ENCODE data around the gene LY6G5C. TPM values are rescaled to one million over a fixed set of nuclear protein-coding genes. Genes with fewer than 3 reads are reported as not detected.
A peak's percentile ranks its signal among the peaks of the same experiment; 100 is the strongest.

Gene LY6G5C
- total and polyA plus RNA-seq, 2 of the 13 experiments (the other 11 are each of a cell fraction or from before 2014, with no cell fraction given) = 0.33 to 0.55 TPM

DNA sequence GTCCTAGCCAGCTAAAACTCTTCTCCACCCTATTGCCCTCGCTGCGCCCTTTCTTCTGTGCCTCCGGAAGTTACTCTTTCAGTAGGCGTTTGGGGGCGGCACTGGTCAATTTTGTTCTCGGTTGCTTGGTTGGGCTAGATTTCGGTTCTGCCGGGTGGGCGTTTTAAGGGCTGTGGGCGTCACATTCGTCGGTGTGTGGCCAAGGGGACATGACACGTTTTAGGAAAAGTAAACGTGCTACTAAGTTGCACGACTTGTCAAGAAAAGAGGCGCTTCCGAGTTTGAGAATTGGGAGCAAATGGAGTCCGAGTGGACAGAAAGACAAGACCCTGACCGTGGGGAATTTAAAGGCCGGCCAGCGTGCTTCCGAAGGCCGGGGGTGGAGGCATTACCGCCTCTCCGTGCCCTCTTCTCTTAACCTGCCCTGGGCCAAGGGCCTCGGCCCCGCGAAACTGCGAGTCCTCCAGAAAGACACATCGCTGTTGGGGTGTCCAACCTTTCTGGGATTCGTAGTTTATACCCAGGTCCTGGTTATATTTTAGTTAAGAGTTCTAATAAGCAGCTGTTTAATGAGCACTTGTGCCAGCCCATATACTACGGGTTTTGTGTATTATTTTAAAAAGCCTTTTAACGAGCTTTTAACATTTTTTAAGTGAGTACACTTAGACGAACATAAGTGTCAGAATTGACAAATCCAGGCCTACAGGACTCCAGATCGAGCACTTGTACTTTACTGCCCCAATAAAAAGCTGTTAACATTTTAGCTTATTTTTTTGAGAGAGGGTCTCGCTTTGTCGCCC, 27.7 kb downstream of the LY6G5C start (continued):
- TF ChIP-seq, protein P1, sequence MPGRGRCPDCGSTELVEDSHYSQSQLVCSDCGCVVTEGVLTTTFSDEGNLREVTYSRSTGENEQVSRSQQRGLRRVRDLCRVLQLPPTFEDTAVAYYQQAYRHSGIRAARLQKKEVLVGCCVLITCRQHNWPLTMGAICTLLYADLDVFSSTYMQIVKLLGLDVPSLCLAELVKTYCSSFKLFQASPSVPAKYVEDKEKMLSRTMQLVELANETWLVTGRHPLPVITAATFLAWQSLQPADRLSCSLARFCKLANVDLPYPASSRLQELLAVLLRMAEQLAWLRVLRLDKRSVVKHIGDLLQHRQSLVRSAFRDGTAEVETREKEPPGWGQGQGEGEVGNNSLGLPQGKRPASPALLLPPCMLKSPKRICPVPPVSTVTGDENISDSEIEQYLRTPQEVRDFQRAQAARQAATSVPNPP (CRISPR knock-in tag; IDR thresholded peaks at IDR 0.05) = no peak
- TF ChIP-seq HMGA1 (CRISPR knock-in tag; conservative IDR thresholded peaks at IDR 0.05) (no peak), GTF2F1 (IDR thresholded peaks at IDR 0.05; ENCODE audit: low read length) (no peak), ZNF678 (CRISPR knock-in tag; IDR thresholded peaks at IDR 0.05) (no peak), FOXM1 (CRISPR knock-in tag; IDR thresholded peaks at IDR 0.05) (no peak), SRF (IDR thresholded peaks at IDR 0.05; ENCODE audit: low read depth, low read length) (no peak), TSC22D2 (CRISPR knock-in tag; IDR thresholded peaks at IDR 0.05; ENCODE audit: borderline replicate concordance) (no peak), SP5 (CRISPR knock-in tag; IDR thresholded peaks at IDR 0.05; ENCODE audit: borderline replicate concordance, low read depth) (peak; percentile 65; the same call in 1 of the 2 replicates)
- TF ChIP-seq, protein P2, sequence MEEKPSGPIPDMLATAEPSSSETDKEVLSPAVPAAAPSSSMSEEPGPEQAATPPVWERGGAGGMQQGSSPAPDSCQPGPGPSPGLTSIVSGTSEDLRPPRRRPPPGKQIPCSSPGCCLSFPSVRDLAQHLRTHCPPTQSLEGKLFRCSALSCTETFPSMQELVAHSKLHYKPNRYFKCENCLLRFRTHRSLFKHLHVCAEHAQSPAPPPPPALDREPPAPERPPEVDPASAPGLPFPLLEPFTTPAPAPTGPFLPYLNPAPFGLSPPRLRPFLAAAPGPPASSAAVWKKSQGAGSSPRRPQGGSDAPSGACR (CRISPR knock-in tag; IDR thresholded peaks at IDR 0.05) = no peak
- TF ChIP-seq, protein P3, sequence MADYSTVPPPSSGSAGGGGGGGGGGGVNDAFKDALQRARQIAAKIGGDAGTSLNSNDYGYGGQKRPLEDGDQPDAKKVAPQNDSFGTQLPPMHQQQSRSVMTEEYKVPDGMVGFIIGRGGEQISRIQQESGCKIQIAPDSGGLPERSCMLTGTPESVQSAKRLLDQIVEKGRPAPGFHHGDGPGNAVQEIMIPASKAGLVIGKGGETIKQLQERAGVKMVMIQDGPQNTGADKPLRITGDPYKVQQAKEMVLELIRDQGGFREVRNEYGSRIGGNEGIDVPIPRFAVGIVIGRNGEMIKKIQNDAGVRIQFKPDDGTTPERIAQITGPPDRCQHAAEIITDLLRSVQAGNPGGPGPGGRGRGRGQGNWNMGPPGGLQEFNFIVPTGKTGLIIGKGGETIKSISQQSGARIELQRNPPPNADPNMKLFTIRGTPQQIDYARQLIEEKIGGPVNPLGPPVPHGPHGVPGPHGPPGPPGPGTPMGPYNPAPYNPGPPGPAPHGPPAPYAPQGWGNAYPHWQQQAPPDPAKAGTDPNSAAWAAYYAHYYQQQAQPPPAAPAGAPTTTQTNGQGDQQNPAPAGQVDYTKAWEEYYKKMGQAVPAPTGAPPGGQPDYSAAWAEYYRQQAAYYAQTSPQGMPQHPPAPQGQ (CRISPR knock-in tag; IDR thresholded peaks at IDR 0.05; ENCODE audit: borderline replicate concordance) = no peak
- TF ChIP-seq, protein P4, sequence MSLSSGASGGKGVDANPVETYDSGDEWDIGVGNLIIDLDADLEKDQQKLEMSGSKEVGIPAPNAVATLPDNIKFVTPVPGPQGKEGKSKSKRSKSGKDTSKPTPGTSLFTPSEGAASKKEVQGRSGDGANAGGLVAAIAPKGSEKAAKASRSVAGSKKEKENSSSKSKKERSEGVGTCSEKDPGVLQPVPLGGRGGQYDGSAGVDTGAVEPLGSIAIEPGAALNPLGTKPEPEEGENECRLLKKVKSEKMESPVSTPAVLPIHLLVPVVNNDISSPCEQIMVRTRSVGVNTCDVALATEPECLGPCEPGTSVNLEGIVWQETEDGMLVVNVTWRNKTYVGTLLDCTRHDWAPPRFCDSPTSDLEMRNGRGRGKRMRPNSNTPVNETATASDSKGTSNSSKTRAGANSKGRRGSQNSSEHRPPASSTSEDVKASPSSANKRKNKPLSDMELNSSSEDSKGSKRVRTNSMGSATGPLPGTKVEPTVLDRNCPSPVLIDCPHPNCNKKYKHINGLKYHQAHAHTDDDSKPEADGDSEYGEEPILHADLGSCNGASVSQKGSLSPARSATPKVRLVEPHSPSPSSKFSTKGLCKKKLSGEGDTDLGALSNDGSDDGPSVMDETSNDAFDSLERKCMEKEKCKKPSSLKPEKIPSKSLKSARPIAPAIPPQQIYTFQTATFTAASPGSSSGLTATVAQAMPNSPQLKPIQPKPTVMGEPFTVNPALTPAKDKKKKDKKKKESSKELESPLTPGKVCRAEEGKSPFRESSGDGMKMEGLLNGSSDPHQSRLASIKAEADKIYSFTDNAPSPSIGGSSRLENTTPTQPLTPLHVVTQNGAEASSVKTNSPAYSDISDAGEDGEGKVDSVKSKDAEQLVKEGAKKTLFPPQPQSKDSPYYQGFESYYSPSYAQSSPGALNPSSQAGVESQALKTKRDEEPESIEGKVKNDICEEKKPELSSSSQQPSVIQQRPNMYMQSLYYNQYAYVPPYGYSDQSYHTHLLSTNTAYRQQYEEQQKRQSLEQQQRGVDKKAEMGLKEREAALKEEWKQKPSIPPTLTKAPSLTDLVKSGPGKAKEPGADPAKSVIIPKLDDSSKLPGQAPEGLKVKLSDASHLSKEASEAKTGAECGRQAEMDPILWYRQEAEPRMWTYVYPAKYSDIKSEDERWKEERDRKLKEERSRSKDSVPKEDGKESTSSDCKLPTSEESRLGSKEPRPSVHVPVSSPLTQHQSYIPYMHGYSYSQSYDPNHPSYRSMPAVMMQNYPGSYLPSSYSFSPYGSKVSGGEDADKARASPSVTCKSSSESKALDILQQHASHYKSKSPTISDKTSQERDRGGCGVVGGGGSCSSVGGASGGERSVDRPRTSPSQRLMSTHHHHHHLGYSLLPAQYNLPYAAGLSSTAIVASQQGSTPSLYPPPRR (CRISPR knock-in tag; IDR thresholded peaks at IDR 0.05; ENCODE audit: borderline replicate concordance) = no peak; the same call in 1 of the 2 replicates
- TF ChIP-seq, protein P5, sequence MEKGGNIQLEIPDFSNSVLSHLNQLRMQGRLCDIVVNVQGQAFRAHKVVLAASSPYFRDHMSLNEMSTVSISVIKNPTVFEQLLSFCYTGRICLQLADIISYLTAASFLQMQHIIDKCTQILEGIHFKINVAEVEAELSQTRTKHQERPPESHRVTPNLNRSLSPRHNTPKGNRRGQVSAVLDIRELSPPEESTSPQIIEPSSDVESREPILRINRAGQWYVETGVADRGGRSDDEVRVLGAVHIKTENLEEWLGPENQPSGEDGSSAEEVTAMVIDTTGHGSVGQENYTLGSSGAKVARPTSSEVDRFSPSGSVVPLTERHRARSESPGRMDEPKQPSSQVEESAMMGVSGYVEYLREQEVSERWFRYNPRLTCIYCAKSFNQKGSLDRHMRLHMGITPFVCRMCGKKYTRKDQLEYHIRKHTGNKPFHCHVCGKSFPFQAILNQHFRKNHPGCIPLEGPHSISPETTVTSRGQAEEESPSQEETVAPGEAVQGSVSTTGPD (CRISPR knock-in tag; IDR thresholded peaks at IDR 0.05) = peak; percentile 46
- TF ChIP-seq, protein P6, sequence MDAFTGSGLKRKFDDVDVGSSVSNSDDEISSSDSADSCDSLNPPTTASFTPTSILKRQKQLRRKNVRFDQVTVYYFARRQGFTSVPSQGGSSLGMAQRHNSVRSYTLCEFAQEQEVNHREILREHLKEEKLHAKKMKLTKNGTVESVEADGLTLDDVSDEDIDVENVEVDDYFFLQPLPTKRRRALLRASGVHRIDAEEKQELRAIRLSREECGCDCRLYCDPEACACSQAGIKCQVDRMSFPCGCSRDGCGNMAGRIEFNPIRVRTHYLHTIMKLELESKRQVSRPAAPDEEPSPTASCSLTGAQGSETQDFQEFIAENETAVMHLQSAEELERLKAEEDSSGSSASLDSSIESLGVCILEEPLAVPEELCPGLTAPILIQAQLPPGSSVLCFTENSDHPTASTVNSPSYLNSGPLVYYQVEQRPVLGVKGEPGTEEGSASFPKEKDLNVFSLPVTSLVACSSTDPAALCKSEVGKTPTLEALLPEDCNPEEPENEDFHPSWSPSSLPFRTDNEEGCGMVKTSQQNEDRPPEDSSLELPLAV (CRISPR knock-in tag; conservative IDR thresholded peaks at IDR 0.05; ENCODE audit: low read depth) = no peak
- TF ChIP-seq, protein P7, sequence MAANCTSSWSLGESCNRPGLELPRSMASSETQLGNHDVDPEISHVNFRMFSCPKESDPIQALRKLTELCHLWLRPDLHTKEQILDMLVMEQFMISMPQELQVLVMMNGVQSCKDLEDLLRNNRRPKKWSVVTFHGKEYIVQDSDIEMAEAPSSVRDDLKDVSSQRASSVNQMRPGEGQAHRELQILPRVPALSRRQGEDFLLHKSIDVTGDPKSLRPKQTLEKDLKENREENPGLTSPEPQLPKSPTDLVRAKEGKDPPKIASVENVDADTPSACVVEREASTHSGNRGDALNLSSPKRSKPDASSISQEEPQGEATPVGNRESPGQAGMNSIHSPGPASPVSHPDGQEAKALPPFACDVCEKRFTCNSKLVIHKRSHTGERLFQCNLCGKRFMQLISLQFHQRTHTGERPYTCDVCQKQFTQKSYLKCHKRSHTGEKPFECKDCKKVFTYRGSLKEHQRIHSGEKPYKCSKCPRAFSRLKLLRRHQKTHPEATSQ (CRISPR knock-in tag; IDR thresholded peaks at IDR 0.05; ENCODE audit: borderline replicate concordance) = no peak
